HG02884 (cell line): ENCODE data around the gene DTYMK.
"Not testable (repeated sequence)": the region's sequence is repeated elsewhere in the genome, so short reads cannot be mapped to it uniquely, and the experiment has no call there.

Source experiments
- ATAC-seq: cut with Tn5 transposase; IDR thresholded peaks from one replicate; pipeline ENCODE4 v1.9.1; 2021; ENCODE audit warnings: mild to moderate bottlenecking, moderate library complexity; ENCODE audit not compliant: unreplicated experiment

DTYMK gene, protein sequence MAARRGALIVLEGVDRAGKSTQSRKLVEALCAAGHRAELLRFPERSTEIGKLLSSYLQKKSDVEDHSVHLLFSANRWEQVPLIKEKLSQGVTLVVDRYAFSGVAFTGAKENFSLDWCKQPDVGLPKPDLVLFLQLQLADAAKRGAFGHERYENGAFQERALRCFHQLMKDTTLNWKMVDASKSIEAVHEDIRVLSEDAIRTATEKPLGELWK

DNA sequence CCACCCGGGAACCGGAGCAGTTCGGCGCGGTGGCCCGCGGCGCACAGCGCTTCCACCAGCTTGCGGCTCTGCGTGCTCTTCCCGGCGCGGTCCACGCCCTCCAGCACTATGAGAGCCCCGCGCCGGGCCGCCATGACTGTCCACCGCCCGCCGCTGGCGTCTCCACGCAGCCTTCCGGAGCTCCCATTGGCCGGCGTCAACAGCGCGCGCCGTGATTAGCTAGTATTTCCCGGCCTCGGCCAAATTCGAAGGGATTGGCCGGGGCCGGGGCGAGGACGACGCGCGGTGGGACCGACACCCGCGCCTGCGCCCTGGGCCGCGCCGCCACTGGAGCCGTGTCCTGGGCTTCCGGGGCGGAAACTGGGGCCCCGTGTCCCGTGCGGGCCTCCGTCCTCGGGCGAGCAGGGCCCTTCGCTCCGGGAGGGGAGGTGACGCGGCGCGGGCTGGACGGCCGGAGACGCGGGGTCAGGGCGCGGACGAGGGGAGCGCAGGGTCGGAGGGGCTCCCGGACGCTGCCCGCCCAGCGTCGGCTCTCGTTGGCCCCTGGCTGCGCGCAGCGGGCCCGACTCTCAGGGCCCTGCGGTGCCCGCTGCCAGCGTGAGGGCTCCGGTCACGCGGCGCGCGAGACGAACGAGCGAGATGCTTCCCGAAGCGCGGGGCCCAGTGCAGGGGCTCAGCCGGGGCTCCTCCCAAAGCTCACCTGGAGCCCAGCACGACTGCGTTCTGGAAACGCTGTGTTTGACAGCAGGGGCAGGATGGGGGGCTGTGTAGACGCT is at the start of gene DTYMK:
Gene DTYMK, minus strand, starts transcription at position 166 of the 776 bp plus-strand sequence. Its CDS starts 32 bp downstream, at position 134.
- peak; percentile 85 for ATAC-seq

DNA sequence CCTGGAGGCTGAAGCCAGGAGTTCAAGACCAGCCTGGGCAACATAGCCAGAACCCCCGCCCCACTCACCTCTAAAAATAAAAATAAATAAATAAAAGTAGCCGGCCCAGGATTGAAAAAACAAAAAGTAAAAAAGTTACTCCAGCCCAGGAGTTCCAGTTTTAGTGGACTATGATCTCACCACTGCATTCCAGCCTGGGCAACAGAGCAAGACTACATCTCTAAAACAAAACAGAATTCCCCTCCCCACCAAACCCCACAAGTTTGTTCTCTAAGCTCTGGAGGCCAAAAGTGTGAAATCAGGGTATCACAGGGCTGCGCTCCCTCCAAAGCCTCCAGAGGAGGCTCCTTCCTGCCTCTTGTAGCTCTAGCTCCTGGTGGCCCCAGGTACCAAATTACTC is 49.5 kb upstream of the DTYMK start:
- no peak for ATAC-seq

DNA sequence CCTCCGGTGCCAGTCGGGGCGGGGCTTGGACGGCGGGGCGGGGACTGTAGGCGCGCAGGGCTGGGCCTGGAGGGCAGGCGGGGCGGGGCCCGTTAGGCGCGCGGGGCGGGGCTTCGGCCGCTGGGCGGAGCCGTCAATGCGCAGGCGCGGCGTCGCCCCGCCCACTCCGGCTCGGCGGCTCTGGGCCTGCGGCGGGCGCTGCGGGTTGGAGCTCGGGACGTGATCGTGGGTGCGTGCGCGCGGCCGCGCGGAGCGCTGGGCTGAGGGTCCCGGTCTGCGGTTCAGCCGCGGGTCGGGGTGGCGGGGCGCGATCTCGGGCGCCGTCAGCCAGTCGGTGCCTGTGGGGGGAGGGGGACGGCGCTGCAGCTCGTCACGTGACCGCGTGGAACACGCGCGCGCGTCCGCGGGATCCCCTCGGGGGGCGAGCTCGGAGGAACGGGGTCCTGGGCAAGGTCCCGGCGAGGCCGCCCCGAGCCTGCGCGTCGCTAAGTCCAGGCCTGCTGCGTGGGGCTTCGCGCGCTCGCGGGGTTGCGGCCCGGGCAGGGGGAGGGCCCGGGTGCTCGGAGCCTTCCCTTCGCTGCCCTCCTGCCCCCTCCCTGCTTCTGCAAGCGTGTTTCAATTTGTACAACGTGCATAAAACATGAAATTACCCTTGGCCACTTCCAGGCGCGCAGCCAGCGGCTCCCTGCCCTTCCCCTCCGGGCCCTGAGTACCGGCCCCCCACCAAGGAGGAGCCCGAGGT is 48.0 kb upstream of the DTYMK start, which contains the start of gene D2HGDH:
Gene D2HGDH, plus strand, starts transcription at position 164 of the 742 bp plus-strand sequence. CDS start 595 bp downstream, outside the sequence.
- peak; percentile 68 for ATAC-seq

DNA sequence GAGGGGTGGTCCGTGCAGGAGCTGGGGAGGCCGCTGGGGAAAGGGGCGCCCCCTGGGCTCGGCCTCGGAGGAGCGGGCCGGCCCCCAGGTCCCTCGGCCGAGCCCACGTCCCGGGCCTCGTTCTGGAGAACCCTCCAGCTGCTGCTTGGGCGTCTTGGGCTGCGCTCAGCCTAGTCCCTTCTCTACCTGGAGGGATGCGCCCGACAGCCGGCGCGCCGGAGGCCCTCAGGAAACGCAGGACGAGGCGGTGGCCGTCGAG is 47.5 kb upstream of the DTYMK start:
- ATAC-seq: peak; percentile 20

DNA sequence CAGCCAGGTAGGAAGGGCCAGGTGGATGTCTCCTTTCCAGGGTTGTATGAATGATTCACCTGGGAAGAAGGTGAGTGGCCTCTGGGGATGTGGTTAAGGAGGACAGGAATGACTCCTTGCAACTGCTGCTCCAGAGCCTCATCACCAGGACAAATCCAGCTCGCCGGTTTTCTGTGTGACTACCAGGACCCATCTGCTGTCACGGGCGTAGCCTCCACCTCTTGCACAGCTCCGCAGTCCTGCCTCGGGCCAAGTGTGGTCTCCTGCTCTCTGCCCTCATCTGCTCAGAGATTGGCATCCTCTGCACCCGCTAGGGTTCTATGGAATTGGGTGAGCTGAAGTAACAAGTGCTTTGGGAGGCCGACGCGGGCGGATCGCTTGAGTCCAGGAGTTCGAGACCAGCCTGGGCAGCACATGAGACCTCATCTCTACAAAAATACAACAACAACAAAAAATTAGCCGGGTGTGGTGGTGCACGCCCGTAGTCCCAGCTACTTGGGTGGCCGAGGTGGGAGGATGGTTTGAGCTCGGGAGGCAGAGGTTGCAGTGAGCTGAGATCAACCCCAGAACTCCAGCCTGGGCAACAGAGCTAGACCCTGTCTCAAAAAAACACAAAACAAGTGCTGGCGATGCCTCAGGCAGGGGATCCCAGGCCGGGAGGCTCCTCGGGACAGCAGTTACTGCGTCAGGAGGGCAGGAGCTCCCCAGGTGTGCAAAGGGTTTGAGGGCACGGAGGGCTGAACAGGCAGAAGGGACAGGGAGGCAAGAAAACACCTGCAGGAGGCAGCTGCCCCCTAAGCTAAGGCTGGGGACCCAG is 47.0 kb upstream of the DTYMK start:
- no peak for ATAC-seq

DNA sequence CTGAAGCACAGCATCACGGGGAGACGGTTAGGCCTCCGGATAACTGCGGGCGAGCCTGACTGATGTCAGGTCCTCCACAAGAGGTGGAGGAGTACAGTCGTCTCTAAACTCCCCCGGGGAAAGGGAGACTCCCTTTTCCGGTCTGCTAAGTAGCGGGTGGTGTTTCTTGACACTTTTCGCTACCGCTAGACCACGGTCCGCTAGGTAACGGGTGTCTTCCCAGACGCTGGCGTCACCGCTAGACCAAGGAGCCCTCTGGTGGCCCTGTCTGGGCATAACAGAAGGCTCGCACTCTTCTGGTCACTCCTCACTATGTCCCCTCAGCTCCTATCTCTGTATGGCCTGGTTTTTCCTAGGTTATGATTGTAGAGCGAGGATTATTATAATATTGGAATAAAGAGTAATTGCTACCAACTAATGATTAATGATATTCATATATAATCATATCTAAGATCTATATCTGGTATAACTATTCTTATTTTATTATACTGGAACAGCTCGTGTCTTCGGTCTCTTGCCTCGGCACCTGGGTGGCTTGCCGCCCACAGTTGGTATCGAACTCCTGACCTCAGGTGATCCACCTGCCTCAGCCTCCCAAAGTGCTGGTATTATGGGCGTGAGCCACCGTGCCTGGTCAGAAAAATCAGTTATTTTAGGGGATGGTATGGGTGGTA is 46.0 kb upstream of the DTYMK start:
- ATAC-seq: not testable (repeated sequence)

DNA sequence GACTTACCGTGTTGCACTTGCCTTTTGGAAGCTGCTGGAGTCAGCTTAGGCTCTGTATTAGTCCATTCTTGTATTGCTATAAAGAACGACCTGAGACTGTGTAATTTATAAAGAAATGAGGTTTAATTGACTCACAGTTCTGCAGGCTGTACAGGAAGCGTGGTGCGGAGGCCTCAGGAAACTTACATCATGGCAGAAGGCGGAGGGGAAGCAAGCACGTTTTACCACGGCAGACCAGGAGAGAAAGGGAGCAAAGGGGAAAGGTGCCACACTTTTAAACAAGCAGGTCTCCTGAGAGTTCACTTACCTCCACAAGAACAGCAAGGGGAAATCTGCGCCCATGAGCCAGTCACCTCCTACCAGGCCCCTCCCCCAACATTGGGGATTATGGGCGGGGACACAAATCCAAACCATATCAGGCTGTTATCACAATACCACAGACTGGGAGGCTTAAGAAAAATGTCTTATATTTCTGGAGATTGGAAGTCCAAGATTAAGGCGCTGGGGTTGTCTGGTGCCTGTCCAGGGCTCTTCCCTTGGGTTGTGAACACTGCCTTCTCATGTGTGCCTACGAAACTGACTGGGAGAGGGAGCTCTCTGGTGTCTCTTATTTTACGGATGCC is 44.2 kb upstream of the DTYMK start:
- ATAC-seq: no peak

DNA sequence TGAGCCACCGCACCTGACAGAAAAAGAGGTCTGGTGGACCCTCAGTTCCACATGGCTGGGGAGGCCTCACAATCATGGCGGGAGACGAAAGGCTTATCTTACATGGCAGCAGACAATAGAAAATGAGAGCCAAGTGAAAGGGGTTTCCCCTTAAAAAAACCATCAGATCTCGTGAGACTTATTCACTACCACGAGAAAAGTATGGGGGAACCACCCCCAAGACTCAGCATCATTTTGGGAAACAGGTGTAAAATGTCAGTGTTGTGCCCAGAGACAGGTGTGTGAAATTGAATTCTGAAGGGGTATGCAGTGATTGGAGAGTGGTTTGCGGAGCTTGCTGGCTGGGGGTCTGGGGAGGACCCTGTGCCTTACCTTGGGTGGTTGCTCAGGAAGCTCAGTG is 43.3 kb upstream of the DTYMK start:
- no peak for ATAC-seq

DNA sequence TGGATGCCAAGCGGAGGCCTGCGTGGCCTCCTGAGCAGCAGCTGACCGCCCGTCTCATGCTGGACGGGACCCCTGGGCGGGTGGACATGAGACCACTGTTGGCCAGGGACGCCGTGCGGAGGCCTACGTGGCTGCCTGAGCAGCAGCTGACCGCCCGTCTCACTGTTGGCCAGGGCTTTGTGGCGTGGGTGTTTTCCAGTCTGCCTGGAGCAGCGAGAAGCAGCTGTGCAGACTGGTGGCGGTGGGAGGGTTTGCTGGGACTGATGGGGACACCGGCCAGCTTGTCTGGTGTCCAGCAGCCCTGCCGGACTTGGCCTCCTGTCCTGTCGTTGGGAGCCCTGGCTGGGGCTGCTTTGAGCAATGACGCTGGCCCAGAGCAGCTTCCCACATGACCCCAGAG is 42.0 kb upstream of the DTYMK start:
- no peak for ATAC-seq

DNA sequence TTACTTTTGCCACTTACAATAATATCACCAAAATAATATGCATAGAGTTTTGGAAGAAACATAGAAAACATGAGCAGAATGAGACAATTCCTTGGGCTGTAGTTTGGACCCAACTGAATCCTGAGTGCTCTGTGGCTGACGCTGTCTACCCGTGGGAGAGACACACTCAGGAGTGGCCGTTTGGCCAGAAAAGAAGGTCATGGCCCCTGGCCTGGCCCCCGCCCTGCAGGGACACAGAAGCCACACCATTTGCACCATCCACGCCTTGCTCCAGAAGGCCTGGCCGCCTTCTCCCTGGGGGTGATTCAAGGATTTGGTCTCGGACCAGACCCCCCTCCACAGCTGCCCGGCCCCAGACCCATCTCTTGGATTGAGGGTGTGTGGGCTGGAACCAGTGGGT is 41.4 kb upstream of the DTYMK start:
- no peak for ATAC-seq

DNA sequence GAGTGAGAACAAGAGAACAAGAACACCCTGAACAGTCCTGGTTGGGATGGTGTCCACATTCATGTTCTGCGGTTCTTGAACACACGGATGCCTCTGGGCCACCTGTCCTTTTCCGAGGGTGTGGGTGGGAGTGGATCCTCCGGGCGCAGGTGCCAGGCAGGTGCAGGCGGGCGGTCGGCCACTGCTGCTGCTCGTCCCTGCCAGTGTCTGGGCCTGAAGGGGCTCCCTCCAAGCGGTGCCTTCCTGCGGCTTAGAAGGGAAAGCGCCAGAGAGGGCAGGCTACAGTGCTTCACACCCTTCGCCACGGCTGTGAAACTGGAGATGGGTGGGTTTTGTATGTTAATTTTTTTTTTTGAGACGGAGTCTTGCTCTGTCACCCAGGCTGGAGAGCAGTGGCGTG is 39.8 kb upstream of the DTYMK start:
- ATAC-seq: no peak

DNA sequence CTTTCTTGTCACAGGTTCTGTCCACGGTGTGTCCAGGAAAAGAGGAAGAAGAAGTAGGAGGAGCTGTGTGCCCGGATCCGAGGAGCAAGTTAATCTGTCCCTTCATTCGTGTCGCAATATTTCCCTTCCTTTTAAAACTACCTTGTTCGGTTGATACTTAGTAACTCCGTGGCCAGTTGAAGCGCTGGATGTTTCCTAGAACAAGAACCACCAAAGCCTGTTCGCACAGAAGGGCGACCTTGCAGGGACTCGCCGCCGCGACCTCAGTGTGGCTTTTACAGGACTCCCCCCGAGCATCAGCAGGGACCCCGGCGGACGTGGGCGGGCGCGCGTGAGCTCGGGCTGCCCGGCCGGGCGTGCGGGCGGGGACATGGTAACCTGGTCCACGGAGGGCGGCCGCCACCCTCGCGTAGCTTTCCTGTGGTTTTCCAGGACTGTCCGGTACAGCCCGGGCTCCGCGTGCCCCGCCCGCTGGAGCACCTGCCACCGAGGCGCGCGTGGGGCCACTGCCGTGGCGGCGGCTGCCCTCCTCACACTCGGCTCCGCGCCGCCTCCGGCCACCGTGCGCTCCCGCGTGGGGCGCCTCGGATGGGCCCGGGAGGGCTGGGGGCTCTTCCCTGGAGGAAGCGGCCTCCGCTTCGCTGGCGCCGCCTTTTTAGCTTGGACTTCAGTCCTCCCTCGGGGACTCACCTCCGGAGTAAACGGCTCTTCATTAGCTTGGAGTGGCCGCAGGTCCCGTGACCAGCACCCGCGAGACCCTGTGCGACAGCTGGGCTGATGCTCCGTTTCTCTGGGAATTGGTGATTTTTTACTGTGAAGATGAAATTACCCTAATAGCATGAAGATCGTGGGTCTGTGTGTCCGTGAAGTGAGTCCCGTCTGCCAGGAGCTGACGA is 38.6 kb upstream of the DTYMK start:
- no peak for ATAC-seq

DNA sequence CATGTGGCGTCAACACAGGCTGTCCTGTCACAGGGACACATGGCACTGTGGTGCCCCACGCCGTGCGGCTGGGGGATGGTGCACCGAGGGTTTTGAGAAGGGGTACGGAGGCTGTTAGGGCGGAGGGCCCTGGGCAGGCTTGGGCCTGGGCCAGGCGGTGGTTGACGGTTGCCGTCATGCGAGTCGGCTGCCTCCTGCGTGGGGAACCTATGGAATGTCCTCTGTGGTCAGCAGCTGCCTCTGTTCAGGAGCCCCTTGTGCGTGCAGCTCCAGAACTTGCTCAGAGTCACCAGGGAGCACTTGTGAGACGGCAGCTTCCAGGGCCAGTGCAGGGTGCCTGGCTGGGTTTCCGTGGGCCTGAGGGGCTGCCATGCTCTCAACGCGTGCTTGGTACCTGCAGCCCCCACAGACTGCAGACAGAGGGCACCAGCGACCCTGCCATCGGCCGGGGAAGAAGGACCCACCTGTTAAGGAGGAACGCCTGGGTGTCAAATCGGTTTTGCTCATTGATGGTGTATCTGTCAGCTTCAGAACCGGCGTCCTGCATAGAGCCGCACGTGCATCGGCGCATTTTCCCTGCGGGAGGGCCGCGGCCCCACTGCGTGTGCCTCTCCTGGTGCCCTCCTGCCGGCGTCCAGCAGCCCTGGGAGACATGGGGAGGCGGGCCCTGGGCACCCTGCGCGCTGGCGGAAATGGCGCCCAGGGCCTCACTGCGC is 37.8 kb upstream of the DTYMK start:
- ATAC-seq: no peak

DNA sequence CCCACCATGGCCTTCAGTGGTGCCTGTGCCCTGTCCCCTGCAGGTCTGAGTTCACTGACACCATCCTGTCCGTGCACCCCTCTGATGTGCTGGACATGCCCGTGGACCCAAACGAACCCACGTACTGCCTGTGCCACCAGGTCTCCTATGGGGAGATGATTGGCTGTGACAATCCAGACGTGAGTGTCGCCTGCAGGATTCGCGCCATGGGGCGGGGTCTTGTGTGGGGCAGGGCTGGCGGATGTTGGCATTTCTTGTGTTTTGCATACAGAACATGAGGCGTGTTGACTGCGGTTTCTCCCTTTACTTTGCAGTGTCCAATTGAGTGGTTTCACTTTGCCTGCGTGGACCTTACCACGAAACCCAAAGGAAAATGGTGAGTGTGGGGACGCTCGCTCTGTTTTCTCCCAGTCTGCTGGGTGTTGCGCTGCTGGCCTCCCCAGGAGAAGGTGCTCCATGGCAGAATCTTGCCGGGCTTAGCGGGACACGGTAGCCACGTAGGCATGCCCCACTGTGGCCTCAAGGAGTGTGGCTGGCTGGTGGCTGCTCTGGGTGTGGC is 36.4 kb upstream of the DTYMK start:
- no peak for ATAC-seq

DNA sequence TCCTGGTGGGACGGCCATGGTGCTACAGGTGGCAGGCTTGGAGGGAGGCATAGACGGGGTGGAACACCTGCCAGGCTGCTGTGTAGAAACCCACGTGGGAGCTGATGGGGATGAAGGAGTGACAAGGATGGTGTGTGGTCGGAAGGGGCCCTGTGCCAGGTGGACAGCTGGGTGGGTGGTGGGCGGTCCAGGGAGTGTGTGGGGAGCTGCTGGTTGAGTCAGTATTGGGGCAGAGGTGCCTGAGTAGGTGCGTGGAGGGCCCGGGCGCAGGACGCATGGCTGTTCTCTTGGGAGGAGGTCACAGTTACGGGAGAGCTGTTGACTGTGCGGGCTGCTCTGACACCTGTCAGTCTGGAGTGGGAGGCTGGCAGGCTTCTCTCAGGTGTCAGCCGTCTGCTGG is 35.2 kb upstream of the DTYMK start:
- ATAC-seq: no peak

DNA sequence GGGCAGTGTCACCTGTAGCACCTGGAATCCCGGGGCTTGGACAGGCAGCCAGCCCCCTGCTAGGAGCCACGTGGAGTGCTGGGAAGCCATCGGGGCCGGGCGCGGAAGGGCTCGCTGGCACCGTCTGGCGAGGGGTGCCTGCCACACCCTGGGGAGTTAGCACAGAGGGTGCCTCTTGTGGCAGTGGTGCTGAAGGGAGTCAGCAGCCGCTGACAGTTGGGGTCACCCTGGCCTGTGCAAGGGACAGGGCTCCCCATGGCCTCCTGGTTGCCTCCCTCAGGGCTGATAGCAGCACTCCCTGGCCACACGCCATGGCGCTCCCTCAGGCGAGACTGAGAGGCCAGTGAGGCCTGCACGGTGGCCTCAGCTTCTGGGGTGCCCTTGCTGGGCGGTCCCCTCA is 33.9 kb upstream of the DTYMK start:
- ATAC-seq: no peak

DNA sequence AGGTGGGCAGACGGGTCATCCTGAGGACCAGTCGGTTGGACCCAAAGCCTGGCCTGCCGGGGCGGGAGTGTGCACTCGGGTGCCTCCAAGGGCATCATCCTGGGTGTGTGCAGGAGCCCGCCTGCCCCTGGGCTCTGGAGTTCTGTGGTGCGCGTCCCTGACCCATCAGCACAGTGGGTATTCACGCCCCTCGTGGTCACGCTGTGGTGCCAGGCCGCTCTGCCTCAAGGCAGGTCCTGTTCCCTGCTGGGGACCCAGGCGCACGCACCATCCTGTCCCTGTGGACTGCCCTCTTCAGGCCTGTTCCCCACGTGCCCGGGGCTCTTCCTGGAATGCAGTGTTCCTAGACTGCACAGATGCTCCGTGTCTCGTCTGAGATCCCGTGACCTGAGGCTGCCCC is 33.5 kb upstream of the DTYMK start:
- no peak for ATAC-seq

DNA sequence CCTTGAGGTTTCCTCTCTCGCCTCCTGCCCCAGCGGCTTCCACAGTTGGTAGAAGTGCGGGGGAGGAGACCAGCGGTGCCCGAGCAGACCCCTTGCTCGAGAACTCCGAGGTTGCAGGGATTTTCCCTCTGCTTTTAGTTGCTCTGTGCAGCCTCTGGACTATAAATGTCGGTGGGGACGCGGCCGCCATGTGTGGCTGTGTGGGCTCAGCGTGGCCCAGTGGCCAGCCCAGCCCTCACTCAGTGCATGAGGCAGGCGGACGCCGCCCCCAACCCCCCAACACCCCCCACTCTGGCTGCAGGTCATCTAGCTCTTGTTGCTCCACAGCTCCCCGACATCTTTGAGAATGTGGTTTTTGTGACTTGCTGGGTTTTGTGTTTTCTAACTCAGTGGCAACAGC is 32.5 kb upstream of the DTYMK start:
- ATAC-seq: no peak
